Hematopoietic multipotent progenitor cell treated with erythropoietin and hydrocortisone succinate and interleukin-3 and kit ligand, for 8 days (in vitro differentiated cells): ENCODE measurements around the gene CD33.
A peak's percentile ranks its signal among the peaks of the same experiment; 100 is the strongest.

Experiments used
- DNase-seq: peaks from one replicate; pipeline ENCODE4 v3.0.0-alpha.2; 2015

Gene CD33

GRCh38 chr19:51224898-51225393 is at the start of gene CD33:
Gene CD33 (plus strand): TSS chr19:51225080. CDS start chr19:51225119, 39 bp downstream.
- peak; percentile 23 for DNase-seq

GRCh38 chr19:51179256-51179655 is 45.6 kb upstream of the CD33 start:
- no peak for DNase-seq

GRCh38 chr19:51181377-51181912 is 43.4 kb upstream of the CD33 start:
- DNase-seq, result no peak

- DNase-seq, result peak; percentile 33
These were observed 42.9 kb upstream of the CD33 start for GRCh38 chr19:51181913-51182419.

- no peak for DNase-seq
These were observed 41.3 kb upstream of the CD33 start for GRCh38 chr19:51183629-51184028.

GRCh38 chr19:51185069-51185867 is 39.6 kb upstream of the CD33 start:
- DNase-seq, result no peak

GRCh38 chr19:51185868-51186215 is 39.0 kb upstream of the CD33 start:
- DNase-seq, result no peak

GRCh38 chr19:51186323-51186722 is 38.6 kb upstream of the CD33 start:
- no peak for DNase-seq

- no peak for DNase-seq
These were observed 37.3 kb upstream of the CD33 start for GRCh38 chr19:51187395-51188226.

GRCh38 chr19:51188227-51188559 is 36.7 kb upstream of the CD33 start:
- no peak for DNase-seq

- DNase-seq, result no peak
These were observed 32.2 kb upstream of the CD33 start for GRCh38 chr19:51192689-51193088.

- no peak for DNase-seq
These were observed 30.2 kb upstream of the CD33 start for GRCh38 chr19:51194527-51195315.

GRCh38 chr19:51195316-51195586 is 29.6 kb upstream of the CD33 start:
- DNase-seq, result no peak

GRCh38 chr19:51195616-51196015 is 29.3 kb upstream of the CD33 start:
- DNase-seq, result no peak

- DNase-seq, result no peak
These were observed 28.7 kb upstream of the CD33 start for GRCh38 chr19:51196181-51196580.

GRCh38 chr19:51198641-51199040 is 26.2 kb upstream of the CD33 start:
- DNase-seq, result no peak

GRCh38 chr19:51200071-51200666 is 24.7 kb upstream of the CD33 start:
- DNase-seq, result no peak

- DNase-seq, result no peak
These were observed 23.2 kb upstream of the CD33 start for GRCh38 chr19:51201712-51202111.

- DNase-seq, result no peak
These were observed 21.0 kb upstream of the CD33 start for GRCh38 chr19:51203916-51204315.

- DNase-seq, result no peak
These were observed 20.6 kb upstream of the CD33 start for GRCh38 chr19:51204321-51204720.

- DNase-seq, result no peak
These were observed 17.1 kb upstream of the CD33 start for GRCh38 chr19:51207747-51208146.

- DNase-seq, result no peak
These were observed 14.6 kb upstream of the CD33 start for GRCh38 chr19:51210191-51210784.
